Measurements from ENCODE around the gene TCERG1L.

- TF ChIP-seq CTCF (IDR thresholded peaks at IDR 0.05), result no peak
- no peak for TF ChIP-seq RXRA (IDR thresholded peaks at IDR 0.05; ENCODE audit: borderline replicate concordance, low read depth)
- no peak for TF ChIP-seq ELF1 (IDR thresholded peaks at IDR 0.05)
- no peak for TF ChIP-seq USF2 (IDR thresholded peaks at IDR 0.05; ENCODE audit: borderline replicate concordance, low read depth, low read length)
- TF ChIP-seq JUND (IDR thresholded peaks at IDR 0.05), result no peak
- no peak for TF ChIP-seq EZH2phosphoT487 (IDR thresholded peaks at IDR 0.05; ENCODE audit: borderline replicate concordance, low read depth)
- TF ChIP-seq FOXM1 (IDR thresholded peaks at IDR 0.05; ENCODE audit: low read depth), result no peak
- no peak for TF ChIP-seq NFIC (IDR thresholded peaks at IDR 0.05; ENCODE audit: borderline replicate concordance)
- peak; percentile 79; the same call in 1 of the 2 replicates for TF ChIP-seq REST (IDR thresholded peaks at IDR 0.05; ENCODE audit: low read depth, low read length)
- TF ChIP-seq FOXJ3 (CRISPR knock-in tag; IDR thresholded peaks at IDR 0.05), result no peak
- TF ChIP-seq RCOR1 (IDR thresholded peaks at IDR 0.05; ENCODE audit: low read length), result no peak
- no peak for TF ChIP-seq POLR2AphosphoS5 (IDR thresholded peaks at IDR 0.05; ENCODE audit: low read depth, low read length)
- no peak for TF ChIP-seq TAF1 (IDR thresholded peaks at IDR 0.05; ENCODE audit: borderline replicate concordance, low read depth, low read length)
- TF ChIP-seq GABPA (IDR thresholded peaks at IDR 0.05; ENCODE audit: low read depth), result no peak
These were observed 42.9 kb upstream of the TCERG1L start for GRCh38 chr10:131354380-131354779.
